ENCODE measurements around the gene C7orf25.

DNA sequence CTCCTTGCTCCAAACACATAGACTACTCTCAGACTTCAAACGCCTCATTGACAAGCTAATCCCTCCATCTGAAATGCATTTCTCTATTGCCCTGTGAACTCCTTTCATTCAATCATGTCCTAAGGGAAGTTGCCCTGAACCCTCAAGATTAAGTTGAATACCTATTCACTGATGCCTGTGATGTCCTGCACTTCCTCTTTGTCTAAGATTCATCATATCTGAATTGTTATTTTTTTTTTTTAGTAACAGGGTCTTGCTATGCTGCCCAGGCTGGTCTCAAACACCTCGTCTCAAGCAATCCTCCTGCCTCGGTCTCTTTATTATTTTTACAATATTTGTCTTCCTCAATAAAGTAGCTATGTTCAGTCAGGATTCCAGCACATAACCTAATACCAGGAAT is 16.9 kb upstream of the C7orf25 start:
- no peak for TF ChIP-seq CTCF (conservative IDR thresholded peaks at IDR 0.05)
- TF ChIP-seq ZFX (IDR thresholded peaks at IDR 0.05), result no peak
